Natural killer cell treated with Interleukin-12 subunit alpha and Interleukin-12 subunit beta and Interleukin-15 and Interleukin-18, amount 100 ng/mL, for 72 hours (primary cell): ENCODE results near the gene CYTH4. TPM values are rescaled to one million over a fixed set of nuclear protein-coding genes. Genes with fewer than 3 reads are reported as not detected.
A peak's percentile ranks its signal among the peaks of the same experiment; 100 is the strongest.
"Not testable (repeated sequence)": the region's sequence is repeated elsewhere in the genome, so short reads cannot be mapped to it uniquely, and the experiment has no call there.

Experiments
- ATAC-seq, 2 donors: fragments of 150-1000 bp; cut with Tn5 transposase in 1 of 2; sonication (Bioruptor Pico), chemical (Tn5 transposase) in 1 of 2; 2 replicates each; pipeline ENCODE4 v1.10.0; 2021
- DNase-seq: peaks from one replicate; pipeline ENCODE4 v3.0.0; 2022; ENCODE audit warnings: low spot score
- H3K27ac Mint-ChIP-seq, 2 donors: 1 replicate in 1 of 2; 2 replicates in 1 of 2; pipeline ENCODE4 v1.8.0; 2022; ENCODE audit warnings: mixed read lengths in 2 of 2, mild to moderate bottlenecking in 1 of 2, moderate library complexity in 1 of 2
- H3K27me3 Mint-ChIP-seq, 2 donors: 1 replicate in 1 of 2; 2 replicates in 1 of 2; pipeline ENCODE4 v1.8.0; 2022; ENCODE audit warnings: mixed read lengths in 2 of 2
- H3K36me3 Mint-ChIP-seq: one replicate; pipeline ENCODE4 v1.8.0; 2022; ENCODE audit warnings: mixed read lengths
- H3K4me1 Mint-ChIP-seq, 2 donors: 1 replicate in 1 of 2; 2 replicates in 1 of 2; pipeline ENCODE4 v1.8.0; 2022; ENCODE audit warnings: low read depth in 2 of 2, mixed read lengths in 2 of 2, mild to moderate bottlenecking in 1 of 2
- H3K4me3 Mint-ChIP-seq: one replicate; pipeline ENCODE4 v1.8.0; 2022; ENCODE audit warnings: mixed read lengths
- H3K9me3 Mint-ChIP-seq: 2 replicates; pipeline ENCODE4 v1.8.0; 2022; ENCODE audit warnings: mixed read lengths
- total RNA-seq, 2 donors: library from RNA; stranded (reverse); gene quantifications; one replicate each; pipeline ENCODE4 v1.2.3, GENCODE V29; 2022

CYTH4 gene
- 10 to 100 TPM; 36.0 to 41.1 TPM for total RNA-seq

DNA sequence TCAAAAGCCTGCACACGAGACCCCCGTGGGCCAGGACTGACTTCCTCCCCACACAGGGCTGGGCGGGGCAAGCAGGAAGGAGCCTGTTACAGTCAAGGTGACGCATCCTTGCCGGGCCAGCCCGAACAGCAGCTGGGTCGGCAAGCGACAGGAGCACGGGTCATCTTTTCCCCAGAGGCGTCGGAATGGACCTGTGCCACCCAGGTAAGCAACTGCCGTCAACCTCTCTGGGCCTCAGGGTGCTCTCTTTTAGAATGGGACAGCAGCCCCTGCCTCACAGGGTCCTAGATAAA, at the start of gene CYTH4:
TSS of gene CYTH4 (plus strand) at position 124 of the 293 bp plus-strand sequence. CDS start at position 186, 62 bp downstream.
- Mint-ChIP-seq H3K27ac (peak within 1 kb of the TSS; percentile 98 to 99), H3K36me3 (no peaks in the 10 kb centered on the region), H3K4me3 (peak within 1 kb of the TSS; percentile 98), H3K9me3 (no peaks in the 10 kb centered on the region), H3K27me3 (no peaks in the 10 kb centered on the region), H3K4me1 (peaks cover 83 to 85% of the 10 kb centered on the region in 2 donors)
- ATAC-seq (peak; percentile 87 to 89), DNase-seq (peak; percentile 87)

DNA sequence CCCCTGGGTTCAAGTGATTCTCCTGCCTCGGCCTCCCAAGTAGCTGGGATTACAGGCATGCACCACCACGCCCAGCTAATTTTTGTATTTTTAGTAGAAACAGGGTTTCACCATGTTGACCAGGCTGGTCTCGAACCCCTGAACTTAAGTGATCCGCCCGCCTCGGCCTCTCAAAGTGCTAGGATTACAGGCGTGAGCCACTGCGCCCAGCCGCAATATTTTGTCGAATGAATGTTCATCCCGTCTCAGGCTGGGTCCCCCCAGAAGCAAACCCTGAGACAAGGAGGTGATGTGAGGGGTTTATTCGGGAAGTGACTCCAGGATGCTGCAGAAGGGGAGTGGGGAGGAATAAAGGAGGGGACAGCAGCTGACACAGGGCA, 48.9 kb upstream of the CYTH4 start:
- H3K4me1 Mint-ChIP-seq: peaks cover 88 to 92% of the 10 kb centered on the region in 2 donors
- H3K36me3 Mint-ChIP-seq: peaks cover 23% of the 10 kb centered on the region
- not testable (repeated sequence) for H3K27me3 Mint-ChIP-seq, ATAC-seq, DNase-seq, H3K9me3 Mint-ChIP-seq
- H3K27ac Mint-ChIP-seq: peak overlapping the region; percentile 99 to 100
- H3K4me3 Mint-ChIP-seq: peak overlapping the region; percentile 97

DNA sequence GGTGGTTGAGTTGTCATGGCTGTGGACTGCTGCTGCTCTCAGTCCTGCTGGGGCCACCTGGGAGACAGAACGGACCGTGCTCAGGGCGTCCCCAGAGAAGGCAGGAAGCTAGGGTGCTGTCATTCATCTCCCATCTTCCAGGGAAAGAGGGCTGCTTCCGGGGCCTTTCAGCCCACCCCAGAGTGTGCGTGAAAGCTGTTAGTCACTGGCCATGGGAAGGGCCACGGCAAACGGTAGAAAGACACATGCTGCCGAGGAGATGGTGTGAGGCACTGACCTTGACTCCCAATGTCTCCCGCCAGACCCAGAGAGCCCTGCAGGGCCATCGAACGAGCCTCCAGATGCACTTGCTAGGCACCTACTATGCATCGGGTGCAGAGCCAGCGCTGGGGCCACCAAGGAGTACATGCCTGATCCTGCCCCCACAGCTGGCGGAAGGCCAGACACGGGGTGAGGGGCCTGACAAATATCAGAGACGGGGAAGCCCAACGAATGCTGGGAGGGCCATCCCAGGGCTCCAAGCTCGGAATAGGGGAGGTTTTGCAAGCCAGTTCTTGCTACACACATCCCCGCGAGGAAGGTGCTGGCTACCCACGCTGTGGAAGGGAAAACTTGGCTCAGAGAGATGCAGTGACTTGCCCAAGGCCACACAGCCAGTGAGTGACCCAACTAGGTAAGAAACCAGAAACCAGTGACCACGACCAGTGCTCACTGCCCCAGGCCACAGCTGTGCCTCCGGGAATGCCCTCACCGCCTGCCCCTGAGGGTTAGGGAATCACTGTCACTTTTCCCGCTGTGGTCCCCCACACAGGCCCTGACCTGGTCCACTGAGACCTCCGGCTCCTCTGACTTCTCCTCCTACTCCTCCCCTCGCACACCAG, 48.3 kb upstream of the CYTH4 start:
- H3K36me3 Mint-ChIP-seq: peaks cover 23% of the 10 kb centered on the region
- H3K27ac Mint-ChIP-seq: peak overlapping the region; percentile 99 to 100
- peaks cover 88 to 92% of the 10 kb centered on the region in 2 donors for H3K4me1 Mint-ChIP-seq
- H3K4me3 Mint-ChIP-seq: peak overlapping the region; percentile 97
- no peaks in the 10 kb centered on the region for H3K27me3 Mint-ChIP-seq
- peak; percentile 60 for DNase-seq
- ATAC-seq: no peak
- no peaks in the 10 kb centered on the region for H3K9me3 Mint-ChIP-seq

DNA sequence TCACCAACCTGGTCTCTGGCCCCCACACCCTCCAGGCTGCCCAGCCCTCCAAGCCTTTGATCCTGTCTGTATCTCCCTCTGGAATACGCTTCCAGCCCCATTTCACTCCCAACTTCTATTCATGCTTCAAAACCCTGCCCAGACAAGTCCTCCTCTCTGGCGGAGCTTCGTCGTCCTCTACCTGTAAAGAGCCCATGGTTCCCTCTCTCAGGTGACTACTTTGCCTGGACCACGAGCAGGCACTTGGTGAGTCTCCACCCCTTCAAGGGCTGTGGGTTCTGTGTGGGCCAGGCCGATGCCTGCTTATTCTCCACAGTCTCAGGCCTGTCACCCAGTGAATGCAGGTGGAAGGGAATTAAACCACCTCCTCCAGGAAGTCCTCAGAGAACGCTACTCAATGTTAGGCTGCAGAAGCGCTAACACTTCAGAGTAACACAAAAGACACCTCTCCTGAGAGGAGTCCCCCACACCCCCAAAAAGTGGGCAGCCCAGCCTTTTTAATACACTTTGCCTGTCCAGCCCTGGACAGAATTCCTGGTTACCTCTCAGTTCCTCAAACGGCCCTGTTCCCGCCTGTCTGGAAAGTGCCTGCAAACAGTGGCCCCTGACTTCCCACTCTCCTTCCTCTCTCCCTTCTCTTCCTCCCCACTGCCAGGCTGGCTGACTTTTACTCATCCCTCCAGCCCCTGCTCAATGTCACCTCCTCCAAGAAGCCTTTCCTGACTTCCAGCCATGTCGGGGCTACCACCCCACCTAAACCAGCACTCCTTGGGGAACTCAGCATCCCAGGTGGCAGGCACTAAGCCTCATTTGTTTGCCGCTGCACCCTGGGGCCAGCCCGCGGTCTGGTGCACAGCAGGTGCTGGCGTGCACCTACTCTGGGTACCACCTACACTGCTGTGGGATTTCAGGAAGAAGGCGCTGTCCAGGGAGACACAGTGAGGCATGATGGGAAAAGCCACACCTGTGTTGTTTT, 47.3 kb upstream of the CYTH4 start:
- H3K36me3 Mint-ChIP-seq: peaks cover 23% of the 10 kb centered on the region
- no peaks in the 10 kb centered on the region for H3K27me3 Mint-ChIP-seq
- DNase-seq (no peak), ATAC-seq (no peak)
- H3K4me1 Mint-ChIP-seq: peaks cover 88 to 92% of the 10 kb centered on the region in 2 donors
- H3K4me3 Mint-ChIP-seq: peak overlapping the region; percentile 97
- peak overlapping the region; percentile 99 to 100 for H3K27ac Mint-ChIP-seq
- no peaks in the 10 kb centered on the region for H3K9me3 Mint-ChIP-seq

GRCh38 chr22:37235897-37236607, 46.3 kb upstream of the CYTH4 start:
- Mint-ChIP-seq H3K9me3 (no peaks in the 10 kb centered on the region), H3K4me1 (peaks cover 89 to 92% of the 10 kb centered on the region in 2 donors), H3K4me3 (peak overlapping the region; percentile 97), H3K27me3 (no peaks in the 10 kb centered on the region), H3K27ac (peak overlapping the region; percentile 99 to 100), H3K36me3 (peaks cover 25% of the 10 kb centered on the region)
- ATAC-seq: no peak
- peak; percentile 59 for DNase-seq

DNA sequence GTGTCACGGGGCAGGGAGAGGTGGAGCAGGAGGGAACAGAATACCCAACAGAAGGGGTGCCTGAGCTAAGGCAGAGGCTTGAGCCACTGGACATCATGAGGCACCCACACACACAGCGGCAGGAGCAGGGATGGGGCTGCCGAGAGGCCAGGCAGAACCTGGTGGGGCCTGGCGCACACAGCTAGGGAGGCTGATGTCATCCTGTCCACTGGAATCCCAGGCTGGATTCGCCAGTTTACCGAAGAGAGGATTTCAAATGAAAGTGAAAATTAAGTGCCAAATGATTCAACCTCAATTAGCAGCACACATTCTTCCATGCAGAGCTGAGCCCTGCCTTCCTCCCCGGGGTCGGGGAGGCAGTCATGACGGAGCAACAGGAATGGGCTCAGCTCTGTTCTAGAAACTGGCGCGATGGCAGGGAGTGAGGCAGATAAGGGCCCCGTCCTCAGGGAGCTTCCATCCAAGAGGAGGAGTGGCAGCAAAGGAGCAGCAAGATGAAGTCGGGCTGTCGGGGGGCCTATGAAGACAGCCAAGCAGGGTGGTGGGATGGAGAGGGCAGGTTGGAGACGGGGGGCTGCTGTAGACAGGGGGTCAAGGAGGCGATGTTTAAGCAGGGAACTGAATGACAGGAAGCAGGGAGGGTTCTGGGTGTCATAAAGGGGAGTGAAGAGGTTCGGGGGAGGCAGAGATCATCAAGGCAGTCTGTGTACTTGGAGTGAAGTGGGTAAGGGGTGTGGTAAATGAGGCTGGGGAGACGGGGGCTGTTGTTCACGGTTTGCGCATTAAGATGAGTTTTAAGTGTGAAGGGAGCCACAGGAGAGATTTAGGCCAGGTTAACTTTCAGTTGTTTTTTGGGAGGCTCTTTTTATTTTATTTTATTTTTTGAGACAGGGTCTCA, 44.7 kb upstream of the CYTH4 start:
- DNase-seq: no peak
- no peaks in the 10 kb centered on the region for H3K27me3 Mint-ChIP-seq
- no peaks in the 10 kb centered on the region for H3K9me3 Mint-ChIP-seq
- H3K36me3 Mint-ChIP-seq: peaks cover 36% of the 10 kb centered on the region
- H3K27ac Mint-ChIP-seq: peak overlapping the region; percentile 99 to 100
- no peak for ATAC-seq
- H3K4me3 Mint-ChIP-seq: peak overlapping the region; percentile 97
- H3K4me1 Mint-ChIP-seq: peaks cover 84 to 97% of the 10 kb centered on the region in 2 donors

DNA sequence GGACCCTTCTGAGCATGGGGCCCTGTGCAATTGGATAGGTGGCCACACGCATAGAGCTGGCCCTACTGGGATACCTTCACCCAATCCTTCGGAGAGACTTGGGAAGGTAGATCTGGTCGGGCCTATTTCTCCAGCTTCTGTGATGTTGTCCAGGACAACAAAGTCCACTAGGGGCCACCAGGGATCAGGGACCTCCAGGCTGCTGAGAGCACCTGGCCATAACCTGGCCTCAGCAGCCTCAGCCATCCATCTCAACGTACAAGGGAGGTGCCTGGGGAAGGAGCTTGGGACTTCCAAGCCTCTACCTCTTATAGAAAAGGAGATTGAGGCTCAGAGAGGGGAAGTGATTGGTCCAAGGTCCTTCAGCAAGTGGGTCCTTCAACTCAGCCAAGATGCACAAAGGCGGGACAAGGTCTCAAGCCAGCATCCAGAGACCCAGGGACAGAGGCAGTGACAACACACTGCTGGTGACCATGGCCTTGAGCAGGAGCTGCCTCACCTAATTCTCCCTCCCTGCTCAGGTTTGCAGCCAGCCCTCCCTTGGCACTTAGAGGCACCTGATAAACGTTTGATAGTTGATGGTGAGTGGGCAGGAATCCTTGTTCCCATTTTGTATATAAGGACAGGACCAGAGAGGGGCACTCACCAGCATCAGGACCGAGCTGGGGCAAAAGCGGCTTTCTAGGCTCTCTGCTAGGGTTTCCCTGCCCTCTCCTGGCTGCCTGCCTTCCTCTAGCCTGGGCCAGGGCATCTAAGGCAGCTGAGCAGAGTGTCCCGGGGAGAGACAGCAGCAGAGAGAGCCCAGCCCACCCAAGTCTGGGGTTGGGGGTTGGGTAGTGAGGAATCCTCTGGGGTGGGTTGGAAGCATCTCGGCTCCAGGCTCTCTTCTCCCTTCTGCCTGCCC, 42.7 kb upstream of the CYTH4 start:
- no peaks in the 10 kb centered on the region for H3K9me3 Mint-ChIP-seq

DNA sequence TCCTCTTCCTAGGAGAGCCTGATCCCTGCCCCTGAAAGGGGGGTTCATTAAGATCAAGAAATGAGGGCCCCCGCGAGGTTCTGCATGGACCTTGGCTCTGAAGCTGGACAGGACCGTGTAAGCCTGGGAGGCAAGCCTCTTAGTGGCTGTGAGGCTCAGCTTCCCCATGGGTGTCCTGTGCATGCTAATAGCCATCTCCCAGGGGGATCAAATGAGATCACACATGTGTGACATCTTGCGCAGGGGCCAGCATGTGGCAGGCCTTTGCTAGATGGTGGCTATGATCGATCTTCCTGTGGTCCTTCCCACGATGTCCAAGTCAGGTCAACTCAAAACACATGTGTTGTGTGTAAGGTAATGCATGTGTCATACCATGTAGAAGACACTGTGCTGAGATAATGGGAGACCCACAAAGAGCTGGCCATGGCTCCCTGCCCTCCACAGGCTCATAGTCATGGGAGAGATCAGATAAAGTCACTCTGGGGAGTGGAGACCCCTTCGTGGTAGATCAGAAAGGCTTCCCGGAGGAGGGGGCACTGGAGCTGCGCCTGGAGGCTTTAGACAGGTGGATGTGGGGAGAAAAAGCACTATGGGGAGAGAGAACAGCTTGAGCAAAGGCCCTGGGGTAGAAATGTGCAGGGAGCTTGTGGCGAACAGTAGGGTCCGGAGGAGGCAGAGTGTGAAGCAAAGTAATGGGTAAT, 41.9 kb upstream of the CYTH4 start:
- peak overlapping the region; percentile 99 to 100 for H3K27ac Mint-ChIP-seq
- peak overlapping the region; percentile 97 for H3K4me3 Mint-ChIP-seq
- H3K9me3 Mint-ChIP-seq: no peaks in the 10 kb centered on the region
- H3K36me3 Mint-ChIP-seq: peaks cover 29% of the 10 kb centered on the region
- ATAC-seq (no peak), DNase-seq (no peak)
- H3K4me1 Mint-ChIP-seq: peaks cover 74 to 80% of the 10 kb centered on the region in 2 donors
- H3K27me3 Mint-ChIP-seq: no peaks in the 10 kb centered on the region

More for the DNA sequence above, 42.7 kb upstream of the CYTH4 start:
- DNase-seq (no peak), ATAC-seq (no peak)
- H3K4me1 Mint-ChIP-seq: peaks cover 79 to 85% of the 10 kb centered on the region in 2 donors
- peak overlapping the region; percentile 99 to 100 for H3K27ac Mint-ChIP-seq
- no peaks in the 10 kb centered on the region for H3K27me3 Mint-ChIP-seq
- peaks cover 33% of the 10 kb centered on the region for H3K36me3 Mint-ChIP-seq
- peak overlapping the region; percentile 97 for H3K4me3 Mint-ChIP-seq

- ATAC-seq (no peak), DNase-seq (no peak)
- H3K36me3 Mint-ChIP-seq: peaks cover 29% of the 10 kb centered on the region
- peak overlapping the region; percentile 97 for H3K4me3 Mint-ChIP-seq
- peaks cover 68 to 75% of the 10 kb centered on the region in 2 donors for H3K4me1 Mint-ChIP-seq
- peak overlapping the region; percentile 99 to 100 for H3K27ac Mint-ChIP-seq
- H3K9me3 Mint-ChIP-seq: no peaks in the 10 kb centered on the region
- no peaks in the 10 kb centered on the region for H3K27me3 Mint-ChIP-seq
Measured at GRCh38 chr22:37240941-37241320, 41.4 kb upstream of the CYTH4 start.

DNA sequence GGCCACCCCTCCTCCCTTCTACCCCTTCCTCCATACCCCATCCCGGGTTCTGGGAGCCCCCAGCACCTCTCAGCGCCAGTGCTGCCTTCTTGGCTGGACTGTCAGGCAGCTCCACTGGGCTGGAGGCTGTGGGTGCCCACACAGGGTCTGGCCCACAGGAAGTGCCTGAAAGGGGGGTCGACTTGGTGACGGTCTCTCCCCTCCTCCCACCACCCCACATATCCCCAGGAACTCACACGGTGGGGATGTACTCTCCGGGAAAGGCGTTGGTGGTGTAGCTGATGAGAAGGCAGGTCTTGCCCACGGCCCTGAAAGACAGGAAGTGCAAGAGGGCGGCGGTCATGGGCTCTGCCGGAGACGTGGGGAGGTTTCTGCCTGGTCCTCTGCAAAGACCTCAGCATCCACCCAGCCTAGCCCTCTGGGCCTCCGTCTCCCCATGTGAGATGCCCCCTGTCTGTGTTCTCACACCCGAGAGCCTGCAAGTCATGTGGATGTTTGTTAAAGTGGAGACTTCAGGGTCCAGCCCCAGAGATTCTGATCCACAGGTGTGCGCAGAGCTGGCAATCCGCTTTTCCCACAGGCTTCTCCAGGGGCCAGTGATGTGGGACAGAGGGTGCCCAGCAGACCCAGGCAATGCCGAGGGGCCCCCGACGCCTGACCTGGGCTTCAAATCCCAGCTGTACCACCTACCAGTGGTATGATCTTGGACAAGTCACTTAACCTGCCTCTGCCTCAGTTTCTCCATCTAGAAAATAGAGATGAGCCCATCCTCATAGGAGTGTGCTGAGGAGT, 40.8 kb upstream of the CYTH4 start:
- no peaks in the 10 kb centered on the region for H3K9me3 Mint-ChIP-seq
- peaks cover 24% of the 10 kb centered on the region for H3K36me3 Mint-ChIP-seq
- peaks cover 63 to 69% of the 10 kb centered on the region in 2 donors for H3K4me1 Mint-ChIP-seq
- peak; percentile 33 to 41 for ATAC-seq
- DNase-seq: peak; percentile 86
- H3K4me3 Mint-ChIP-seq: peak overlapping the region; percentile 97
- no peaks in the 10 kb centered on the region for H3K27me3 Mint-ChIP-seq
- H3K27ac Mint-ChIP-seq: peak overlapping the region; percentile 99 to 100
